Stimulated activated CD8-positive, alpha-beta memory T cell treated with anti-CD3 and anti-CD28 coated beads, Interleukin-15, amount 100 ng/mL, for 24 hours (primary cell): Measurements from ENCODE around the gene LPIN3.

Experiments
- DNase-seq: peaks from one replicate; pipeline ENCODE4 v3.0.0-alpha.2; 2020; ENCODE audit warnings: low read depth

Gene LPIN3

DNA sequence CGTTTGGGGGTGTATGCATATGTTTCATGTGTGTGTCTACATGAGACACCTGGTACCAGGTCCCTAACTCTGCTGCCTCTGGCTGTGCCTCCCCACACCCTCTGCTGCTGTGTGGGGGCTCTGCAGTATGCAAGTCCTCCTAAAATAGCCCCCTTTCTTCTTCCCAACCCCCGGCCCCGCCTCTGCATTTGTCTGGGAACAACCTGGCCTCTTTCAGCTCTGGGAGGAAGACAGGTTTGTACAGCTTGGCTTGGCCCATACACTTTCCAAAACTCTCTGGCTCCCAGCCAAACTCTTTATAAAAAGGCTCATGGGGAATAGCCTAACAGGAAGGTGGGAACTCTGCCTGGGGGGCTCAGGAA, 53.1 kb downstream of the LPIN3 start:
- DNase-seq, result no peak

DNA sequence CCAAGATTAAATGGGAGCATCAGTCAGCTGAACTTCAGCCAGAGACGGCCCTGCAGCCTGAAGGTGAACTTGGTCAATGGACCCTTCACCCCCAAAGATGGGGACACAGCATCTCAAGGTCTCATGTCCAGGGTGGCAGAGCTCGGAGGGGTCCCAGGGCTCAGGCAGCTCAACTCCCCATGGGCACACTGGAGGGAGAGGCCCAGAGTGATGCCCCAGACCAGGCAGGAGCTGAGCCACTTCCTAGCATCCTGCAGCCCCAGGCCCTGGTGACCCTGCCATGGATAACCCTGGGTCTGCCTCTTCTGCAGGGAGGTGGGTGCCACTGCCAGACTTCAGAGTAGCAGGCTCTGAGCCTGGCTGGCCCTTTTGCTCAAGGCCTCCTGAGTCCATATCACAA, 53.5 kb downstream of the LPIN3 start:
- DNase-seq, result no peak

DNA sequence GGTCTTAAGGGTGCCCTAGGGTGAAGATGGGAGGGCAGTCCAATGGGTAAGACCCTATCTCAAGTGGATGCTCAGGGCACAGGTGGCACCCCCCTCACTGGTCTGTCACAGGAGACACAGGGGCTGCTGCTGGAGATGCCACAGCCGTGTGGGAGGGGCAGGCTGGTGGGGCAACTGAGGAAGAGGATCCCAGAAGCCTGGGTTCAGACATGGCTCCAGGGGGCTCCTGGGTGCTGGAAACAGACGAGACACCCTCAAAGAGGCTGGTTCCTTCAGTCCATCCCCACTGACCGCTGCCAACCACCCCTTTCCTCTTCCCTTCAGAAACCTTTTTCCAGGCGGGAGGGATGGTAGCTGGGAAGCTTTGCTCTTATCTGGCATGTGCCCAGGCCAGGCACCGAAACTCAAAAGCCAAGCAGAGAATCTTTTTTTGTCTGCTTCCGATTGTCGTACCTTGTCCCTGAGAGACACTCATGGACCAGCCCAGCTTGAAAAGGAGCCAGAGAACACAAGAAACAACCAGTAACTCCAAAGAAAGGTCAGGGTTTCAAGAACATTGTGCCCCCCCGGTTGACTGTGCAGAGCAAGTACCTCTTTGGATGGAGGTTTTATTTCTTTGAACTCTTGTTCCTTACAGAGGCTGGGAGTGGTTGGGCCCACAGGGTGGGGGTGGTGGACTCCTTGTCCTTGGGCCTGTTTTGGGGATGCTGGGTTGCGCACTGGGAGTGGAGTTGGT, 54.5 kb downstream of the LPIN3 start:
- DNase-seq, result no peak

DNA sequence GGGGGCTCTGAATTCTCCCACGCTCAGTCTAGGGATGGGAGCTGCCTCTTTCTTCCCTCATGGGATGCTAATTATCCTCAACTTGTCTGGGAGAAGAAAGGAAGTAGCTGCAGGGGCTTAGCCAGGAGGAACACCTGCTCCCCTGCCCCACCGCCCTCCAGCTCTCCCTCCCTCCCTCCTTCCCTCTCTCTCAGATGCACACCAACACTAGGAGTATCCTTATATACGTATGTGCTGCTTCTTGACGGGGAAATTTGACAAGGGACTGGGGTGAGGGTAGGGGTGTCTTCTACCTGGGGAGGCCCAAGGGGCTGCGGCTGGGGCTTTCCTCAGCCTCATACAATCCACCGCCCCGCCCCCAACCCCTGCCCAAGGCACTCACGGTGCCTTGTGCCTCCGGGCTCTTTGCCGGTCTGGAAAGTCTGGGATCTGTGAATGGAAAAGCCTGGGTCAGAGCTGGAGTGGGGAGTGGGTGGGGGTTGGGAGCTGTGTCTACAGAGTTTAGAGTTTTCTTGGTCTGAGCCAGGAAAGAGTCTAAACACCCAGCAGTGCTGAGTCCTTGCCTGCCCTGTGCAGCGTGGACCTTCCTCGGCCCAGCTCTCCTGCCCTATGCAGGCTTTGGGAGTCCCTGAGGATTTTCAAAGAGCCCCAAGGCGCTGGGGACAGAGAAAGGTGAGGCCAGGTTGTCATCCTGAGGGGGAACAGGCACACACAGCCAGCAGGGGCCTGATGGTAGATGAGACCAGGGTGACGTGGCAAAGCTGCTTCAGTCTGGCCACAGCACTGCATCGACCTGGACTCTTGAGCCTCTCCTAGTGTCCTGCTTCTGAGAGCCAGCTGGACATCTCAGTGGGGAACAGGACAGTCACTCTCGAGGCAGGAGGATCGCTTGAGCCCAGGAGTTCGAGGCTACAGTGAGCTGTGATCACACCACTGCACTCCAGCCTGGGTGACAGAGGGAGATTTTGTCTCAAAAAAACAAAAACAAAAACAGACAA, 55.3 kb downstream of the LPIN3 start:
- DNase-seq, result no peak

DNA sequence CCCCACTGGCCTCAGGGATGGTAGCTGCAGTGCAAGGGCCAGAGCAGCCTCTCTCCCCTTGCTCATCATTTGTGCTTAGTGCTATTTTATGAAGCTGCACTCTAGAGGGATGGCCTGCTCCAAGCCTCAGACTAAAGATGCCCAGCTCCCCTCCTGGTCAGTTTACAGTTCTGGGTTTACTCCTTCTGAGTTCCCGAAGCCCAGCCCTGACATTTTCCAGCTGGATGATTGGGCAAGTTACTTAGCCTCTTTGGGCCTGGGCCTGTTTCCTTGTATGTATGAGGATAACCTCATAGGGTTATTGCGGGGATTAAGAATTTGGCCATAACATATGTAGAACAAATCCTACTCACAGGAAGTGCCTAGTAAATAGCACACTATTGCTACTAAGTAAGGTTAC, 57.8 kb downstream of the LPIN3 start:
- DNase-seq, result no peak

DNA sequence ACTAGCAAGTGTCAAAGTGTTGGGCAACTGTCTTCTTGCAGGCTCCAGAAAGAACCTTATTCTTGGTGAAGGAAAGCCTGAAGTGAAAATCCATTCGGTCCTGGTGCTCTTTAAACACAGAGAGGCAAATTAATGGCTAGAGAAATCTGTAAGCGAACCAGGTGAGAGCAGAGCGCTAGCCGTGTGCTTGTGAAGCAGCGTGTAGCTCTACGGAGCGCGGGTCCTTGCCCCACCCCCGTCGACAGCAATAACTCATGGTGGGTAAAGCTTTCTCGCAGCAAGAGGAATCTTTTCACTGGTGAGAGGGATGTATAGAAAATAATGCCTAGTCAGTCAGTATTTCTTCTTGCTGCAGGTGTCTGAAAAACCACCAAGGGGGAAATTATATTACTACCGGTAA, 63.0 kb downstream of the LPIN3 start:
- no peak for DNase-seq

DNA sequence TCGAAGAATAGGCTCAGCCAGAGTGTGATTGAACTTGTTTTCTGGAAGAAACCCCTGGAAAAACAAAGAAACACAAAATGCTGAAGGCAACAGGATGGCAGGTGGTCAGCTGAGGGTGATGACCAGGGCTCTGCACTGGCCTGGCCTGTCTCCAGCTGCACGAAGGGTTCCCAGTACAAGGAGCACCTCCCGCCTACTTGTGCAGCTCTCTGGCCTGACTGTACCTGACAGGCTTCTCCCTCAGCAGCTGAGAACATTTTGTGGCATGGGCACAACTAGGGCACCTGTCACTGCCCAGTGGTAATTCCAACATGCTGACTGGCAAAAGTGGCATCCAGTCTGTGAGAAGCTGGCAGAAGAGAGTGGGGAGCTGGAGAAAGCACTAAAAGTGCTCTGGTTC, 64.8 kb downstream of the LPIN3 start:
- no peak for DNase-seq

DNA sequence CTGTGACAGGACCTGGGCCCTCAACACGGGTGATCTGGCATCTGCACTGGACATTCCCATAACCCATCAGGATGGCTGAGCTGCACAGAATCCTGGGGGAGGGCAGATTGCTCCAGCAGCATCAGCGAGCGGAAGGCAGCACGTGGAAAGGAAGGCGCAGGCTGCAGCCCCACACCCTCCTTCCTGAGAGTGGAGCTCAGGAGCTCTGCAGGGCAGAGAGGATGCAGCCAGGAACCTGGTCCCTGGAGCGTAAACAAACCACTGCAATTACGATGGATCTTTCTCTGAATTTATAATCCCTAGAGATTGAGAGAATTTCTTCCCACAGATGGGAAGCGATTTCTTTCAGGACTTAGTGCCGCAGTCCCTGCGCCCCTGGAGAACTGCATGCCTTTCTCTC, 65.7 kb downstream of the LPIN3 start:
- no peak for DNase-seq

DNA sequence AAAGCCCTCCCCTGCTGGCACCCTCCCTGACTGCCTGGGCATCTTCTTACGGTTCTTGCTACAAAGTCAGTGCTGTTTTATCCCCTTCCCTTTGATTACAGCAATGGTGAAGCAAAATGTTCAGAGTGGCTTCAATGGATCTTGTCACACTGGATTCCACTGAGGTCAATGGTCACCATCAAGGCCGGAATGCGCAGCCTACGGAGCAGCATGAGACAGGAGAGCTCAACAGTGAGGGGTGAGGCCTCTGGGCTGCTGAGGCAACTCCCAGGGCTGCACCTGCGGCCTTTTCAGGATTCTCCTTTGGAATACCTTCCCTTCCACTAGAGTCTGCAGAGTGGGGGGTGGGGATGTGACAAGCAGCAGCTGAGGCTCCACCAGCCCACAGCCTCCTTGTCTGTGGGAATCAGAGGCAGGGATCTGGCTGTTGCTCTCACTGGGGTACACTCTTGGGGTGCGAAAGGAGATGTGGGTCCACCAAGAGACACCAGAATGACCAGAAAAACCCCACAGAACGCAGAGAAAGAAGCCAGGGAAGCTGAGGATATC, 66.3 kb downstream of the LPIN3 start:
- no peak for DNase-seq

DNA sequence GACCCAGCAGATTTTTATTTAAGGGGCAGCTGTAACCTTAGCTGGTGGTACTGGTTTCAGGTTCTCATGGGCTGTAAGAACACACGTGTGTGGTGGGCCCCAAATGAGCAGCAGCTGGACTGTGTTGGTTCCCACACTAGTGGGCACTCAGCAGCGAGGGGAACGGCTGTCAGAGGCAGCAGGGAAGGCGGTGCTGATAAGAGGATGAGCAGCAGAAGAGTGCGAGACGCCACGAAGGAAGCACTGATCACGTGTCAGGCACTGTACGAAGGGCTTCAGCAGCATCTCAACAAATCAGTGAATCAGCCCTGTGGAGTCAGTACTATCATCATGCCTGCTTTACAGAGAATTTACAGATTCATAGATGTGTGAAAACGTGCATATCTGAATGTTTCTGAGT, 67.0 kb downstream of the LPIN3 start:
- DNase-seq, result no peak

DNA sequence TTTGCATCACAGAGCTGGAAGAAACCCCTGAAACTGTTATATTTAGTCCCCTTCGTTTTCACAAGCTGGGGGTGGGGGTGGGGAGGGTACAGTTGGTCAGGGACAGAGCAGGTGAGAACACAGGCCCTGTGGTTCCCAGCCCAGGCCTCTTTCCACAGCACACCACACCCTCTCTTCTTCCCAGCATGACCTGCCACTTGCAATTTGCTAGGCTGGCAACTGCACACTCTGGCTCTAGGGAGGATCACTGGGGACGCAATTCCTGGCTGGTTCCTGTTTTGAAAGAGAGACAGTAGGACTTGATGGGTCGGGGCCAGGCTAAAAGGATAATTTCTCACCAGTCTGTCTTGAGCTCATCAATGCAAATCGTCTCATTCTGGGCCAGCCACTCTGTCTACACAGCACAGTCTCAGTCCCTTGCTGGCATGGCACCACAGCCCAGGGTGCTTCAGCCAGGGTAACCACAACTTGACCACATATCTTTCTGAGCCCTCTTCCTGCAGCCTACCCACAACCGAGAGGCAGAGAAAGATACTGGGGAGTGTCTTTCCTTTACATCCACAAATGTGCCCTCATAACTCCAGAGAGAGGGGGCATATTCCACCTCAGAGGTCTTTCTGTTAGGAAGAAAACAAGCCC, 67.7 kb downstream of the LPIN3 start:
- DNase-seq, result no peak

DNA sequence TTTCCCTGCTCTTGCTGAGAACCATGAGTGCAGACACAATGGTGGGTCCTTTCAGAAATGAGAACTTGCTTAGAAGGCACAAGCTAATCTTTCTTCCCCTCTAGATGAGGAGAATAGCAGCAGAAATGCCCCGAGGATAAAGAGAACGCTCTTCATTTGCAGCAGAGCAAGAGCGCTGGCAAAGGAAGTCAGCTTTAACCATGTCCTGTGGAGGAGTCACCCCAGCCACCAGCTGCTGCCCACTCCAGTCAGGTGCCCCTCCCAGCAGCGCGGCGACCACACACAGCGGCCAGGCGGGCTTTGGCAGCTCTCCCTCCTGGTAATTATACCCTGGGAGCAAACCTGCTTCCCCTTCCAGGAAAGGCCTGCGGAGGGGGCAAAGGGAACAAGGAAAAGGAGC, 68.4 kb downstream of the LPIN3 start:
- no peak for DNase-seq
